Measurements from ENCODE around the gene TBCD.

GRCh38 chr17:82831818-82832200 lies 79.9 kb downstream of the TBCD start:
- TF ChIP-seq CTCF (IDR thresholded peaks at IDR 0.05), result no peak
- TF ChIP-seq POLR2A (IDR thresholded peaks at IDR 0.05), result no peak
